GM23338 (cell line): ENCODE data around the gene KIAA1217. TPM values are rescaled to one million over a fixed set of nuclear protein-coding genes. Genes with fewer than 3 reads are reported as not detected.

Experiments used
- ZNF114 ChIP-seq: fragments of 250-450 bp; sonication (Bioruptor Pico); IDR thresholded peaks from 2 replicates; pipeline ENCODE4 v1.5.0; 2020; ENCODE audit warnings: mild to moderate bottlenecking, moderate library complexity
- polyA plus RNA-seq: library from polyadenylated mRNA; unstranded; fragments of >200 nt; fragmentation: Nextera tagmentation; extraction: Ambion mirVana; gene quantifications from 2 replicates; pipeline ENCODE4 v1.2.1, GENCODE V29; 2016
- total RNA-seq: library from RNA; depleted of rRNA; stranded (reverse); fragments of >200 nt; shearing (Covaris generic); gene quantifications from 2 replicates; pipeline ENCODE4 v1.2.3, GENCODE V29; 2014
- TF ChIP-seq, protein P1 (sequence below): fragments of 250-450 bp; sonication (Bioruptor Pico); IDR thresholded peaks from 2 replicates; pipeline ENCODE4 v1.5.0; 2020; ENCODE audit warnings: mild to moderate bottlenecking, moderate library complexity
- TF ChIP-seq, protein P2 (sequence below): IDR thresholded peaks from 2 replicates; pipeline ENCODE4 v1.6.1; 2016; ENCODE audit warnings: antibody characterized with exemption
- TF ChIP-seq, protein P3 (sequence below): IDR thresholded peaks from one replicate; pipeline ENCODE4 v1.6.1; 2018; ENCODE audit warnings: antibody characterized with exemption; ENCODE audit not compliant: unreplicated experiment

KIAA1217 gene
- total and polyA plus RNA-seq, 2 experiments from 2014 or later = 6.4 to 9.1 TPM

DNA sequence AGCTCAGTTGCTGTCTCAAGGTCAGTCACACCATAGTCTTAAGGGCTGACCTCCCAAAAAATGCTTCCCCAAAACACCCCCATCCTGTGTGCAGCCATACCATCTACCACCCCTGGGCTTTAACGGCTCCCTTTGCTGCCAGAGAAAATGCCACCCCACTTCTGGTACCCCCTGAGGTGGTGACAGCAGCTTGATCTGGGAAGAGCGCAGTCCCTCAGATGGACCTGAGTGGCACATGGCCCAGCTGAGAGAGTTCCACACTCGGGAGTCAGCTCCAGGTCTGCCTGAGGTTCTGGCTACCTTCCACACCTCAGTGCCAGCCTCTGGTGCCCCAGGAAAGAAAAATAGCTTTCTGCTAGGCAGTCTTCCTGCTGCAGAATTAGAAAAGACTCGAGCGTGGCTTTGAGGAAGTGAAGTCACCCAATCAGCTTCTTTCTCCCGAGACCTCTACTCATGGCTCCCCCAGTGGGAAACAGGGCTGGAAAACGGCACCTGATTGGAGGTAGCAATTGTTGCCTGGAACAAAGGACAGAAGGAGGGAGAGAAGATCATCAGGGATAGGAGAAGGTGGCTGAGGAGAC, 363.0 kb downstream of the KIAA1217 start (continued):
- TF ChIP-seq, protein P1, sequence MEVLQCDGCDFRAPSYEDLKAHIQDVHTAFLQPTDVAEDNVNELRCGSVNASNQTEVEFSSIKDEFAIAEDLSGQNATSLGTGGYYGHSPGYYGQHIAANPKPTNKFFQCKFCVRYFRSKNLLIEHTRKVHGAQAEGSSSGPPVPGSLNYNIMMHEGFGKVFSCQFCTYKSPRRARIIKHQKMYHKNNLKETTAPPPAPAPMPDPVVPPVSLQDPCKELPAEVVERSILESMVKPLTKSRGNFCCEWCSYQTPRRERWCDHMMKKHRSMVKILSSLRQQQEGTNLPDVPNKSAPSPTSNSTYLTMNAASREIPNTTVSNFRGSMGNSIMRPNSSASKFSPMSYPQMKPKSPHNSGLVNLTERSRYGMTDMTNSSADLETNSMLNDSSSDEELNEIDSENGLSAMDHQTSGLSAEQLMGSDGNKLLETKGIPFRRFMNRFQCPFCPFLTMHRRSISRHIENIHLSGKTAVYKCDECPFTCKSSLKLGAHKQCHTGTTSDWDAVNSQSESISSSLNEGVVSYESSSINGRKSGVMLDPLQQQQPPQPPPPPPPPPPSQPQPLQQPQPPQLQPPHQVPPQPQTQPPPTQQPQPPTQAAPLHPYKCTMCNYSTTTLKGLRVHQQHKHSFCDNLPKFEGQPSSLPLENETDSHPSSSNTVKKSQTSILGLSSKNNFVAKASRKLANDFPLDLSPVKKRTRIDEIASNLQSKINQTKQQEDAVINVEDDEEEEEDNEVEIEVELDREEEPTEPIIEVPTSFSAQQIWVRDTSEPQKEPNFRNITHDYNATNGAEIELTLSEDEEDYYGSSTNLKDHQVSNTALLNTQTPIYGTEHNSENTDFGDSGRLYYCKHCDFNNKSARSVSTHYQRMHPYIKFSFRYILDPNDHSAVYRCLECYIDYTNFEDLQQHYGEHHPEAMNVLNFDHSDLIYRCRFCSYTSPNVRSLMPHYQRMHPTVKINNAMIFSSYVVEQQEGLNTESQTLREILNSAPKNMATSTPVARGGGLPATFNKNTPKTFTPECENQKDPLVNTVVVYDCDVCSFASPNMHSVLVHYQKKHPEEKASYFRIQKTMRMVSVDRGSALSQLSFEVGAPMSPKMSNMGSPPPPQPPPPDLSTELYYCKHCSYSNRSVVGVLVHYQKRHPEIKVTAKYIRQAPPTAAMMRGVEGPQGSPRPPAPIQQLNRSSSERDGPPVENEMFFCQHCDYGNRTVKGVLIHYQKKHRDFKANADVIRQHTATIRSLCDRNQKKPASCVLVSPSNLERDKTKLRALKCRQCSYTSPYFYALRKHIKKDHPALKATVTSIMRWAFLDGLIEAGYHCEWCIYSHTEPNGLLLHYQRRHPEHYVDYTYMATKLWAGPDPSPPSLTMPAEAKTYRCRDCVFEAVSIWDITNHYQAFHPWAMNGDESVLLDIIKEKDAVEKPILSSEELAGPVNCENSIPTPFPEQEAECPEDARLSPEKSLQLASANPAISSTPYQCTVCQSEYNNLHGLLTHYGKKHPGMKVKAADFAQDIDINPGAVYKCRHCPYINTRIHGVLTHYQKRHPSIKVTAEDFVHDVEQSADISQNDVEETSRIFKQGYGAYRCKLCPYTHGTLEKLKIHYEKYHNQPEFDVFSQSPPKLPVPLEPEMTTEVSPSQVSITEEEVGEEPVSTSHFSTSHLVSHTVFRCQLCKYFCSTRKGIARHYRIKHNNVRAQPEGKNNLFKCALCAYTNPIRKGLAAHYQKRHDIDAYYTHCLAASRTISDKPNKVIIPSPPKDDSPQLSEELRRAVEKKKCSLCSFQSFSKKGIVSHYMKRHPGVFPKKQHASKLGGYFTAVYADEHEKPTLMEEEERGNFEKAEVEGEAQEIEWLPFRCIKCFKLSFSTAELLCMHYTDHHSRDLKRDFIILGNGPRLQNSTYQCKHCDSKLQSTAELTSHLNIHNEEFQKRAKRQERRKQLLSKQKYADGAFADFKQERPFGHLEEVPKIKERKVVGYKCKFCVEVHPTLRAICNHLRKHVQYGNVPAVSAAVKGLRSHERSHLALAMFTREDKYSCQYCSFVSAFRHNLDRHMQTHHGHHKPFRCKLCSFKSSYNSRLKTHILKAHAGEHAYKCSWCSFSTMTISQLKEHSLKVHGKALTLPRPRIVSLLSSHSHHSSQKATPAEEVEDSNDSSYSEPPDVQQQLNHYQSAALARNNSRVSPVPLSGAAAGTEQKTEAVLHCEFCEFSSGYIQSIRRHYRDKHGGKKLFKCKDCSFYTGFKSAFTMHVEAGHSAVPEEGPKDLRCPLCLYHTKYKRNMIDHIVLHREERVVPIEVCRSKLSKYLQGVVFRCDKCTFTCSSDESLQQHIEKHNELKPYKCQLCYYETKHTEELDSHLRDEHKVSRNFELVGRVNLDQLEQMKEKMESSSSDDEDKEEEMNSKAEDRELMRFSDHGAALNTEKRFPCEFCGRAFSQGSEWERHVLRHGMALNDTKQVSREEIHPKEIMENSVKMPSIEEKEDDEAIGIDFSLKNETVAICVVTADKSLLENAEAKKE (CRISPR knock-in tag) = no peak
- TF ChIP-seq, protein P2, sequence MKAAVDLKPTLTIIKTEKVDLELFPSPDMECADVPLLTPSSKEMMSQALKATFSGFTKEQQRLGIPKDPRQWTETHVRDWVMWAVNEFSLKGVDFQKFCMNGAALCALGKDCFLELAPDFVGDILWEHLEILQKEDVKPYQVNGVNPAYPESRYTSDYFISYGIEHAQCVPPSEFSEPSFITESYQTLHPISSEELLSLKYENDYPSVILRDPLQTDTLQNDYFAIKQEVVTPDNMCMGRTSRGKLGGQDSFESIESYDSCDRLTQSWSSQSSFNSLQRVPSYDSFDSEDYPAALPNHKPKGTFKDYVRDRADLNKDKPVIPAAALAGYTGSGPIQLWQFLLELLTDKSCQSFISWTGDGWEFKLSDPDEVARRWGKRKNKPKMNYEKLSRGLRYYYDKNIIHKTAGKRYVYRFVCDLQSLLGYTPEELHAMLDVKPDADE = no peak
- TF ChIP-seq, protein P3, sequence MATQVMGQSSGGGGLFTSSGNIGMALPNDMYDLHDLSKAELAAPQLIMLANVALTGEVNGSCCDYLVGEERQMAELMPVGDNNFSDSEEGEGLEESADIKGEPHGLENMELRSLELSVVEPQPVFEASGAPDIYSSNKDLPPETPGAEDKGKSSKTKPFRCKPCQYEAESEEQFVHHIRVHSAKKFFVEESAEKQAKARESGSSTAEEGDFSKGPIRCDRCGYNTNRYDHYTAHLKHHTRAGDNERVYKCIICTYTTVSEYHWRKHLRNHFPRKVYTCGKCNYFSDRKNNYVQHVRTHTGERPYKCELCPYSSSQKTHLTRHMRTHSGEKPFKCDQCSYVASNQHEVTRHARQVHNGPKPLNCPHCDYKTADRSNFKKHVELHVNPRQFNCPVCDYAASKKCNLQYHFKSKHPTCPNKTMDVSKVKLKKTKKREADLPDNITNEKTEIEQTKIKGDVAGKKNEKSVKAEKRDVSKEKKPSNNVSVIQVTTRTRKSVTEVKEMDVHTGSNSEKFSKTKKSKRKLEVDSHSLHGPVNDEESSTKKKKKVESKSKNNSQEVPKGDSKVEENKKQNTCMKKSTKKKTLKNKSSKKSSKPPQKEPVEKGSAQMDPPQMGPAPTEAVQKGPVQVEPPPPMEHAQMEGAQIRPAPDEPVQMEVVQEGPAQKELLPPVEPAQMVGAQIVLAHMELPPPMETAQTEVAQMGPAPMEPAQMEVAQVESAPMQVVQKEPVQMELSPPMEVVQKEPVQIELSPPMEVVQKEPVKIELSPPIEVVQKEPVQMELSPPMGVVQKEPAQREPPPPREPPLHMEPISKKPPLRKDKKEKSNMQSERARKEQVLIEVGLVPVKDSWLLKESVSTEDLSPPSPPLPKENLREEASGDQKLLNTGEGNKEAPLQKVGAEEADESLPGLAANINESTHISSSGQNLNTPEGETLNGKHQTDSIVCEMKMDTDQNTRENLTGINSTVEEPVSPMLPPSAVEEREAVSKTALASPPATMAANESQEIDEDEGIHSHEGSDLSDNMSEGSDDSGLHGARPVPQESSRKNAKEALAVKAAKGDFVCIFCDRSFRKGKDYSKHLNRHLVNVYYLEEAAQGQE = no peak
- TF ChIP-seq ZNF114 (CRISPR knock-in tag) = no peak
